DMS53 treated with DMSO at 0.1 percent for 48 hours (cell line): ENCODE results near the gene PACS1.
"Not testable (repeated sequence)": the region's sequence is repeated elsewhere in the genome, so short reads cannot be mapped to it uniquely, and the experiment has no call there.

ENCODE experiments used
- DNase-seq: peaks from one replicate; lab custom pipeline; 2025; ENCODE audit not compliant: unreplicated experiment; lab: John Stamatoyannopoulos, UW

The PACS1 gene

GRCh38 chr11:66075273-66075672, 5.2 kb downstream of the PACS1 start:
- DNase-seq = no peak

GRCh38 chr11:66076561-66076960, 6.5 kb downstream of the PACS1 start:
- DNase-seq = no peak

GRCh38 chr11:66077927-66078326, 7.9 kb downstream of the PACS1 start:
- DNase-seq = no peak

GRCh38 chr11:66078949-66079348, 8.9 kb downstream of the PACS1 start:
- not testable (repeated sequence) for DNase-seq

GRCh38 chr11:66080055-66080817, 10.2 kb downstream of the PACS1 start:
- DNase-seq = no peak

GRCh38 chr11:66081505-66081904, 11.4 kb downstream of the PACS1 start:
- peak; percentile 24 for DNase-seq

GRCh38 chr11:66082946-66083698, 13.1 kb downstream of the PACS1 start:
- peak; percentile 48 for DNase-seq

- DNase-seq = no peak
Measured at GRCh38 chr11:66083767-66084166, 13.7 kb downstream of the PACS1 start.

GRCh38 chr11:66084821-66085475, 14.9 kb downstream of the PACS1 start:
- DNase-seq = no peak

GRCh38 chr11:66087148-66087908, 17.3 kb downstream of the PACS1 start:
- DNase-seq = no peak

- DNase-seq = no peak
Measured at GRCh38 chr11:66089067-66089466, 19.0 kb downstream of the PACS1 start.

GRCh38 chr11:66090288-66090687, 20.2 kb downstream of the PACS1 start:
- no peak for DNase-seq

GRCh38 chr11:66092125-66092524, 22.1 kb downstream of the PACS1 start:
- DNase-seq = not testable (repeated sequence)

- not testable (repeated sequence) for DNase-seq
Measured at GRCh38 chr11:66099746-66100145, 29.7 kb downstream of the PACS1 start.

GRCh38 chr11:66100272-66101065, 30.4 kb downstream of the PACS1 start:
- DNase-seq = peak; percentile 77

- no peak for DNase-seq
Measured at GRCh38 chr11:66101066-66101464, 31.0 kb downstream of the PACS1 start.

GRCh38 chr11:66104057-66104638, 34.1 kb downstream of the PACS1 start:
- no peak for DNase-seq

GRCh38 chr11:66106786-66107599, 36.9 kb downstream of the PACS1 start:
- DNase-seq = peak; percentile 68
